A673 (cell line): ENCODE measurements around the gene FBXO9.

Experiments
- EZH2 ChIP-seq: fragments of 200-600 bp; sonication (generic); IDR thresholded peaks from 2 replicates; pipeline ENCODE4 v1.6.1; 2017; ENCODE audit warnings: borderline replicate concordance, low read depth, mild to moderate bottlenecking, mixed read lengths, antibody characterized with exemption, low read length; ENCODE audit not compliant: poor library complexity, severe bottlenecking
- TF ChIP-seq, protein P1 (sequence below): fragments of 300-800, 200-600 bp; sonication (generic); conservative IDR thresholded peaks from 2 replicates; pipeline ENCODE4 v1.5.1; 2017; ENCODE audit warnings: low read depth, mild to moderate bottlenecking, antibody characterized with exemption, low read length, moderate library complexity, mixed read lengths

DNA sequence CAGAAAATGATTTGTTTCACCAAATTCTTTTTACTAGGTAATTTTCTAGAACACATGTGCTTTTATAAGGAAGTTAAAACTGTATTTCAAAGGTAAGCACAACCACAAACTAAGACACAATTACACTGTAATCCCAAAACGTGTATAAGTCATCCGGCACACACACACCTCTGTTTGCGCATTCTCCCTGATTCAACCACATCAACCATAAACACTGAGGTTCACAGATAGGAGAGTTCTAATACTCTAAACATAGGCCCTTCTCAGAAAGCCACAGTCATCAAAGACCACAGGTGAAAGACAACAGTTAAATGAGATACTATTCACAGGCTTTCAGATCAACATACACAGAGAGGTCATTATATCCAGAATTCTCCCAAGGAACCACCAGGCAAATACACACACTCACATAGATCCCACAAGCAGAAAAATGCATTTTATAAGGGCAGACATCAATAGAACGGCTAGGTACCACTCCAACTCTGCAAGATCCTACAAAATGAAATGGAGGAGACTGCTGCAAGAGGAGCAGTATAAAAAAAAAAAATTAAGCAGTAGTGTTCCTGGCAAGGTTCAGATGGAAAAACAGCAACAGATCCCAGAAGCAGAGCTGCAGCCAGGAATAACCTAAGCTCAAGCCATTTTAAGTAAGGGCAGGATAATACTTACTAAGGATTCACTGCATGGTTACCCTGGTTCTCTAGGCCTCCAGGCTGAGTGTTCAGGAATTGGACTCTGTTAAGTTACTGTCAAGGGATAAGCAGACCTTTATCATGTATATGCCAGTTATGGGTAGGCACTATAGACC lies 6.6 kb upstream of the FBXO9 start:
- TF ChIP-seq, protein P1, sequence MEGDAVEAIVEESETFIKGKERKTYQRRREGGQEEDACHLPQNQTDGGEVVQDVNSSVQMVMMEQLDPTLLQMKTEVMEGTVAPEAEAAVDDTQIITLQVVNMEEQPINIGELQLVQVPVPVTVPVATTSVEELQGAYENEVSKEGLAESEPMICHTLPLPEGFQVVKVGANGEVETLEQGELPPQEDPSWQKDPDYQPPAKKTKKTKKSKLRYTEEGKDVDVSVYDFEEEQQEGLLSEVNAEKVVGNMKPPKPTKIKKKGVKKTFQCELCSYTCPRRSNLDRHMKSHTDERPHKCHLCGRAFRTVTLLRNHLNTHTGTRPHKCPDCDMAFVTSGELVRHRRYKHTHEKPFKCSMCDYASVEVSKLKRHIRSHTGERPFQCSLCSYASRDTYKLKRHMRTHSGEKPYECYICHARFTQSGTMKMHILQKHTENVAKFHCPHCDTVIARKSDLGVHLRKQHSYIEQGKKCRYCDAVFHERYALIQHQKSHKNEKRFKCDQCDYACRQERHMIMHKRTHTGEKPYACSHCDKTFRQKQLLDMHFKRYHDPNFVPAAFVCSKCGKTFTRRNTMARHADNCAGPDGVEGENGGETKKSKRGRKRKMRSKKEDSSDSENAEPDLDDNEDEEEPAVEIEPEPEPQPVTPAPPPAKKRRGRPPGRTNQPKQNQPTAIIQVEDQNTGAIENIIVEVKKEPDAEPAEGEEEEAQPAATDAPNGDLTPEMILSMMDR, result no peak
- no peak for TF ChIP-seq EZH2
